ENCODE measurements around the gene BTLA. TPM values are rescaled to one million over a fixed set of nuclear protein-coding genes. Genes with fewer than 3 reads are reported as not detected.
"Not testable (repeated sequence)": the region's sequence is repeated elsewhere in the genome, so short reads cannot be mapped to it uniquely, and the experiment has no call there.

BTLA gene
- 10 to 100 TPM; 25.5 to 38.0 TPM for total RNA-seq

- ATAC-seq = peak; percentile 68 to 71
- Mint-ChIP-seq H3K36me3 (peaks cover 36 to 43% of the 10 kb centered on the region in 2 donors), H3K27ac (peak within 1 kb of the TSS; percentile 95 to 97), H3K9me3 (peaks cover 0 to 4% of the 10 kb centered on the region in 2 donors)
- DNase-seq (ENCODE audit: low spot score in 2 of 2) = no peak
These were observed at the start of gene BTLA for GRCh38 chr3:112498914-112499711. Gene BTLA, minus strand, starts transcription at chr3:112499472. Its CDS starts 114 bp downstream, at chr3:112499358.

GRCh38 chr3:112546216-112546759 lies 47.0 kb upstream of the BTLA start:
- H3K9me3 Mint-ChIP-seq = no peaks in the 10 kb centered on the region
- no peak for DNase-seq (ENCODE audit: low spot score in 2 of 2)
- no peak for ATAC-seq
- H3K36me3 Mint-ChIP-seq = peaks cover 4 to 9% of the 10 kb centered on the region in 2 donors
- H3K27ac Mint-ChIP-seq = no peak overlapping the region

- ATAC-seq (peak; percentile 62 to 94), DNase-seq (ENCODE audit: low spot score in 2 of 2) (no peak)
- peaks cover 0 to 28% of the 10 kb centered on the region in 2 donors for H3K36me3 Mint-ChIP-seq
- H3K9me3 Mint-ChIP-seq = peaks cover 0 to 4% of the 10 kb centered on the region in 2 donors
- peak overlapping the region in 1 of 2 donors; percentile 85 for H3K27ac Mint-ChIP-seq
These were observed 40.8 kb upstream of the BTLA start for GRCh38 chr3:112539825-112540650.

- no peak for ATAC-seq
- H3K36me3 Mint-ChIP-seq = peaks cover 0 to 11% of the 10 kb centered on the region in 2 donors
These were observed 32.1 kb upstream of the BTLA start for GRCh38 chr3:112531358-112531781.

GRCh38 chr3:112530573-112530972 lies 31.3 kb upstream of the BTLA start:
- DNase-seq (ENCODE audit: low spot score in 2 of 2) (no peak), ATAC-seq (no peak)
- H3K9me3 Mint-ChIP-seq = no peaks in the 10 kb centered on the region
- H3K27ac Mint-ChIP-seq = no peak overlapping the region
- H3K36me3 Mint-ChIP-seq = peaks cover 0 to 11% of the 10 kb centered on the region in 2 donors

More at GRCh38 chr3:112531358-112531781, 32.1 kb upstream of the BTLA start:
- no peaks in the 10 kb centered on the region for H3K9me3 Mint-ChIP-seq
- no peak overlapping the region for H3K27ac Mint-ChIP-seq
- DNase-seq (ENCODE audit: low spot score in 2 of 2) = no peak

GRCh38 chr3:112524127-112524526 lies 24.9 kb upstream of the BTLA start:
- not testable (repeated sequence) for H3K36me3 Mint-ChIP-seq; H3K9me3 Mint-ChIP-seq; ATAC-seq; DNase-seq (ENCODE audit: low spot score in 2 of 2)
- H3K27ac Mint-ChIP-seq = peak overlapping the region in 1 of 2 donors; percentile 18

- H3K27ac Mint-ChIP-seq = peak overlapping the region in 1 of 2 donors; percentile 80
- peaks cover 0 to 4% of the 10 kb centered on the region in 2 donors for H3K9me3 Mint-ChIP-seq
- H3K36me3 Mint-ChIP-seq = peaks cover 0 to 14% of the 10 kb centered on the region in 2 donors
- ATAC-seq (peak; percentile 65 to 70), DNase-seq (ENCODE audit: low spot score in 2 of 2) (no peak)
These were observed 20.2 kb upstream of the BTLA start for GRCh38 chr3:112519424-112520001.

- peak; percentile 60 to 79 for ATAC-seq
- peak overlapping the region in 1 of 2 donors; percentile 80 for H3K27ac Mint-ChIP-seq
- H3K9me3 Mint-ChIP-seq; DNase-seq (ENCODE audit: low spot score in 2 of 2): not testable (repeated sequence)
- H3K36me3 Mint-ChIP-seq = peaks cover 0 to 14% of the 10 kb centered on the region in 2 donors
These were observed 19.7 kb upstream of the BTLA start for GRCh38 chr3:112518970-112519369.

- Mint-ChIP-seq H3K36me3 (peaks cover 6 to 21% of the 10 kb centered on the region in 2 donors), H3K27ac (peak overlapping the region in 1 of 2 donors; percentile 42), H3K9me3 (peaks cover 0 to 4% of the 10 kb centered on the region in 2 donors)
- no peak for DNase-seq (ENCODE audit: low spot score in 2 of 2)
- ATAC-seq = peak; percentile 96 to 98
These were observed 15.4 kb upstream of the BTLA start for GRCh38 chr3:112514527-112515128.

- Mint-ChIP-seq H3K9me3 (peaks cover 0 to 5% of the 10 kb centered on the region in 2 donors), H3K27ac (no peak overlapping the region), H3K36me3 (peaks cover 12 to 23% of the 10 kb centered on the region in 2 donors)
- ATAC-seq (no peak), DNase-seq (ENCODE audit: low spot score in 2 of 2) (no peak)
These were observed 13.0 kb upstream of the BTLA start for GRCh38 chr3:112512320-112512719.

GRCh38 chr3:112508860-112509259 lies 9.6 kb upstream of the BTLA start:
- Mint-ChIP-seq H3K27ac (no peak overlapping the region), H3K36me3 (peaks cover 12 to 21% of the 10 kb centered on the region in 2 donors), H3K9me3 (peaks cover 0 to 9% of the 10 kb centered on the region in 2 donors)
- DNase-seq (ENCODE audit: low spot score in 2 of 2) (no peak), ATAC-seq (no peak)

- no peak for DNase-seq (ENCODE audit: low spot score in 2 of 2)
- peaks cover 0 to 9% of the 10 kb centered on the region in 2 donors for H3K9me3 Mint-ChIP-seq
- H3K36me3 Mint-ChIP-seq = peaks cover 12 to 21% of the 10 kb centered on the region in 2 donors
- ATAC-seq = no peak
- H3K27ac Mint-ChIP-seq = no peak overlapping the region
These were observed 9.0 kb upstream of the BTLA start for GRCh38 chr3:112508261-112508660.

GRCh38 chr3:112505907-112506306 lies 6.6 kb upstream of the BTLA start:
- DNase-seq (ENCODE audit: low spot score in 2 of 2) = no peak
- ATAC-seq = peak in 1 of 2 donors; percentile 50
- Mint-ChIP-seq H3K36me3 (peaks cover 6 to 14% of the 10 kb centered on the region in 2 donors), H3K27ac (no peak overlapping the region), H3K9me3 (peaks cover 0 to 9% of the 10 kb centered on the region in 2 donors)

GRCh38 chr3:112504123-112504522 lies 4.9 kb upstream of the BTLA start:
- no peak for ATAC-seq
- DNase-seq (ENCODE audit: low spot score in 2 of 2) = no peak
- H3K27ac Mint-ChIP-seq = no peak overlapping the region
- peaks cover 11 to 13% of the 10 kb centered on the region in 2 donors for H3K36me3 Mint-ChIP-seq
- peaks cover 0 to 9% of the 10 kb centered on the region in 2 donors for H3K9me3 Mint-ChIP-seq

- no peak overlapping the region for H3K27ac Mint-ChIP-seq
- ATAC-seq (peak; percentile 48 to 81), DNase-seq (ENCODE audit: low spot score in 2 of 2) (no peak)
- H3K36me3 Mint-ChIP-seq = peaks cover 7 to 19% of the 10 kb centered on the region in 2 donors
- H3K9me3 Mint-ChIP-seq = peaks cover 0 to 9% of the 10 kb centered on the region in 2 donors
These were observed 4.2 kb upstream of the BTLA start for GRCh38 chr3:112503304-112503972.

All from activated naive CD4-positive, alpha-beta T cell treated with anti-CD3 and anti-CD28 coated beads, Interleukin-2, amount 50 U/mL, for 72 hours (primary cell).